Breast epithelium (tissue), 4 donors: ENCODE data around the gene DES. TPM values are rescaled to one million over a fixed set of nuclear protein-coding genes. Genes with fewer than 3 reads are reported as not detected.

Source experiments
- DNase-seq, 2 donors: peaks; one replicate each; pipeline ENCODE4 v3.0.0-alpha.2; 2019; ENCODE audit warnings: low spot score in 2 of 2
- H3K27ac ChIP-seq, 2 donors: fragments of 200-600 bp; sonication (generic) in 1 of 2; one replicate each; pipeline ENCODE4 v1.5.1; 2016 to 2019; ENCODE audit warnings: mild to moderate bottlenecking in 1 of 2
- H3K27me3 ChIP-seq, 2 donors: fragments of 200-600 bp; sonication (generic) in 1 of 2; one replicate each; pipeline versions ENCODE4 v1.5.1 to v1.6.0; 2017 to 2019; ENCODE audit warnings: control low read depth in 1 of 2, mild to moderate bottlenecking in 1 of 2
- H3K36me3 ChIP-seq: fragments of 200-600 bp; one replicate; pipeline ENCODE4 v1.5.1; 2019
- H3K4me1 ChIP-seq, 2 donors: fragments of 200-600 bp; sonication (generic); one replicate each; pipeline ENCODE4 v1.5.1; 2016 to 2019; ENCODE audit warnings: control low read depth in 1 of 2
- H3K4me3 ChIP-seq, 3 donors: fragments of 200-600 bp; sonication (generic); 1 replicate in 2 of 3; 2 replicates in 1 of 3; pipeline ENCODE4 v1.5.1; 2016 to 2019; ENCODE audit warnings: mild to moderate bottlenecking in 3 of 3, moderate library complexity in 2 of 3
- H3K9me3 ChIP-seq, 2 donors: fragments of 200-600 bp; sonication (generic) in 1 of 2; one replicate each; pipeline ENCODE4 v1.5.1; 2016 to 2019; ENCODE audit warnings: control low read depth in 1 of 2
- CTCF ChIP-seq, 3 donors: fragments of 450-650 bp; IDR thresholded peaks; one replicate each; pipeline ENCODE4 v1.5.1; 2016 to 2017; ENCODE audit warnings: antibody characterized with exemption in 3 of 3, mild to moderate bottlenecking in 3 of 3, moderate library complexity in 3 of 3
- POLR2A ChIP-seq: fragments of 450-650 bp; IDR thresholded peaks from one replicate; pipeline ENCODE4 v1.6.1; 2016; ENCODE audit warnings: antibody characterized with exemption, mild to moderate bottlenecking, moderate library complexity
- POLR2AphosphoS5 ChIP-seq, 3 donors: sonication (generic); formaldehyde crosslinking; IDR thresholded peaks; one replicate each; pipeline ENCODE4 v1.6.1; 2017; ENCODE audit warnings: antibody characterized with exemption in 3 of 3
- intact Hi-C: fragments of 100-400 bp; cut with DNase I; formaldehyde crosslinking; loops from one replicate; pipeline ENCODE4 v1.15.1; 2023; ENCODE audit warnings: low total_unique reads
- total RNA-seq, 3 donors: library from RNA; depleted of rRNA; stranded (reverse); fragments of >200 nt; gene quantifications; one replicate each; pipeline ENCODE4 v1.1.0, GENCODE V29; 2016

DES gene
- total RNA-seq, 3 donors from 2014 or later: 17.1 to 29.6 (median 29.5) TPM

- Histone ChIP-seq H3K36me3 (no peaks in the 10 kb centered on the region), H3K27me3 (peaks cover 0 to 8% of the 10 kb centered on the region in 2 donors), H3K9me3 (no peaks in the 10 kb centered on the region), H3K4me1 (no peaks in the 10 kb centered on the region), H3K27ac (no peak overlapping the region), H3K4me3 (no peak overlapping the region)
- intact Hi-C loops: no loop called here
- no peak for DNase-seq
- TF ChIP-seq POLR2A (no peak), POLR2AphosphoS5 (IDR thresholded peaks at IDR 0.05) (no peak), CTCF (IDR thresholded peaks at IDR 0.05) (no peak)
Measured at GRCh38 chr2:219426068-219426443, 7.9 kb downstream of the DES start.

GRCh38 chr2:219426534-219427136, 8.5 kb downstream of the DES start:
- intact Hi-C loops: no loop called here
- no peak for TF ChIP-seq CTCF (IDR thresholded peaks at IDR 0.05)
- DNase-seq: no peak
- Histone ChIP-seq H3K27ac (no peak overlapping the region), H3K4me3 (no peak overlapping the region), H3K36me3 (no peaks in the 10 kb centered on the region), H3K9me3 (no peaks in the 10 kb centered on the region), H3K27me3 (peaks cover 0 to 8% of the 10 kb centered on the region in 2 donors), H3K4me1 (no peaks in the 10 kb centered on the region)

DNA sequence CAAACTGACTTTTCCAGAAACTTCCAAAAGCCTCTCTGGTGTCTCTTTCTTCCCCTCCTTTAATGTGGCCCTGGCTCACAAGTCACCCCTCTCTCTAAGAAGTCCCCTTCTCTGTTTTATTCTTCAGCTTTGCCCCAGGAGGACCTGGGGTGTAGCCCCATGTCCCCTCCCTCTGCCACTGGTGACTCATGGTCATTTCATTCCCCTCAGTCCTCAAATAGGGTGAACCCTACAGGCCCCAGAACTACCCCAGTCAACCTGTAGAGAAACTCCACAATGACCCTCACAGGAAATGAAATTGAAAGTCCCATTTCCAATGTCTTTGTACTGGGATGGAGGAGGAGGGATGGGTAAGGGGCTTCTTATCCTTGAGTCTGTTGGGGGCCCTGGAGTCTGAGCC, 10.3 kb downstream of the DES start:
- peaks cover 0 to 8% of the 10 kb centered on the region in 2 donors for H3K27me3 ChIP-seq
- no peak for TF ChIP-seq CTCF (IDR thresholded peaks at IDR 0.05)
- intact Hi-C loops: no loop called here
- no peaks in the 10 kb centered on the region for H3K9me3 ChIP-seq
- no peak for DNase-seq
- H3K27ac ChIP-seq: no peak overlapping the region
- no peaks in the 10 kb centered on the region for H3K4me1 ChIP-seq
- H3K36me3 ChIP-seq: no peaks in the 10 kb centered on the region
- no peak overlapping the region for H3K4me3 ChIP-seq

DNA sequence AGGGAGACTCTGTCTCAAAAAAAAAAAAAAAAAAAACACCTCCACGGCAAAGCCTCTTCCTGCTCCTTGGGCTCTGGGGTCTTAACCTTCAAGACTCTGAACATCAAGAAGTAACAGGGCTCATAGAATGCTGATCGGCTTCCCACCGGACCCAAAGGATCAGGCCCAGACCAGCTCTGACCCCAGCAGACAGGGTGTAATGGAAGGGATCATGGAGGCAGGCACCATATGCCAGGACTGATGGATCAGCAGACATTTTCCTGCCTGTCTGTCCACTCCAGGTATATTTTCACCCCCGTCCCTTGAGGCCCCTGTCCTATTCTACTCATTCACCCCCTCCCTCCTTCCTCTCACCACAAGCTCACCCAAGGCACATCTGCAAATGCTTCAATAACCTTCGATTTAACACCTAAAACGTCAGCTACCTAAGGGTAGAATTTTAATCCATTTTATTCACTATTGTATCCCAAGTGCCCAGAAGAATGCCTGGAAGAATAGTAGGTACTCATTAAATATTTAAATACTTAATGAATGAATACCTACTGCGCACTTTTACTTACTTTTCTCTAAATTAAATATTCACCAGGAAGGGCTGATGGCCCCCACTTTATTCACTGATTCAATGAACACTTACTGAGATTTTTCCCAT, 11.9 kb downstream of the DES start:
- intact Hi-C loops: no loop called here
- H3K4me3 ChIP-seq: no peak overlapping the region
- peaks cover 0 to 17% of the 10 kb centered on the region in 2 donors for H3K27me3 ChIP-seq
- no peaks in the 10 kb centered on the region for H3K36me3 ChIP-seq
- H3K4me1 ChIP-seq: no peaks in the 10 kb centered on the region
- TF ChIP-seq POLR2A: no peak
- H3K9me3 ChIP-seq: no peaks in the 10 kb centered on the region
- DNase-seq: no peak
- H3K27ac ChIP-seq: no peak overlapping the region

GRCh38 chr2:219430633-219431615, 12.7 kb downstream of the DES start:
- Histone ChIP-seq H3K27ac (no peak overlapping the region), H3K9me3 (no peaks in the 10 kb centered on the region), H3K27me3 (peaks cover 0 to 24% of the 10 kb centered on the region in 2 donors), H3K4me1 (no peaks in the 10 kb centered on the region), H3K4me3 (no peak overlapping the region), H3K36me3 (no peaks in the 10 kb centered on the region)
- DNase-seq: no peak
- no peak for TF ChIP-seq POLR2AphosphoS5 (IDR thresholded peaks at IDR 0.05)
- peak in 1 of 3 donors; percentile 36 for TF ChIP-seq CTCF (IDR thresholded peaks at IDR 0.05)
- no peak for TF ChIP-seq POLR2A
- intact Hi-C loops: no loop called here
